Hepatocyte (in vitro differentiated cells): ENCODE data around the gene HNMT.

ENCODE experiments used
- CTCF ChIP-seq: fragments of 200-600 bp; sonication (generic); IDR thresholded peaks from 2 replicates; pipeline ENCODE4 v1.5.1; 2016; ENCODE audit warnings: antibody characterized with exemption, mild to moderate bottlenecking; ENCODE audit not compliant: poor library complexity
- EZH2phosphoT487 ChIP-seq: fragments of 200-600 bp; sonication (generic); IDR thresholded peaks from one replicate; pipeline ENCODE4 v1.6.1; 2018; ENCODE audit warnings: antibody characterized with exemption, mild to moderate bottlenecking, low read depth, moderate library complexity; ENCODE audit not compliant: unreplicated experiment, severe bottlenecking

- no peak for TF ChIP-seq CTCF
- TF ChIP-seq EZH2phosphoT487 = no peak
Measured at GRCh38 chr2:137939026-137939425, 25.2 kb upstream of the HNMT start.
